Head of caudate nucleus (tissue), 42 donors: Measurements from ENCODE around the gene RTKN2.
A peak's percentile ranks its signal among the peaks of the same experiment; 100 is the strongest.
"Not testable (repeated sequence)": the region's sequence is repeated elsewhere in the genome, so short reads cannot be mapped to it uniquely, and the experiment has no call there.

Experiments used
- DNase-seq, 42 donors: peaks; one replicate each; pipeline versions ENCODE4 v3.0.0 to v3.0.0-alpha.2; 2020 to 2021; ENCODE audit warnings: mixed read lengths in 7 of 42
- intact Hi-C: fragments of 100-400 bp; cut with DNase I; formaldehyde crosslinking; loops from one replicate; pipeline ENCODE4 v1.15.0; 2022

Gene RTKN2

GRCh38 chr10:62264702-62265436 is 3.8 kb downstream of the RTKN2 start:
- DNase-seq, result peak in 1 of 42 donors; percentile 18
- intact Hi-C loops, result loop anchor here (10.0 kb wide), 1 partner anchor 140 kb away; no protein-coding TSS in a partner anchor

GRCh38 chr10:62264126-62264525 is 4.5 kb downstream of the RTKN2 start:
- intact Hi-C loops, result loop anchor here (10.0 kb wide), 1 partner anchor 141 kb away; no protein-coding TSS in a partner anchor
- no peak for DNase-seq

- no peak for DNase-seq
- intact Hi-C loops, result loop anchor here (10.0 kb wide), 1 partner anchor 143 kb away; no protein-coding TSS in a partner anchor
These were observed 7.0 kb downstream of the RTKN2 start for GRCh38 chr10:62261666-62262065.

- intact Hi-C loops, result loop anchor here (10.0 kb wide), 1 partner anchor 145 kb away; no protein-coding TSS in a partner anchor
- no peak for DNase-seq
These were observed 8.6 kb downstream of the RTKN2 start for GRCh38 chr10:62259998-62260397.

- intact Hi-C loops, result no loop called here
- DNase-seq, result no peak
These were observed 9.2 kb downstream of the RTKN2 start for GRCh38 chr10:62259456-62259855.

GRCh38 chr10:62258926-62259325 is 9.7 kb downstream of the RTKN2 start:
- intact Hi-C loops, result no loop called here
- DNase-seq, result no peak

GRCh38 chr10:62253704-62254103 is 14.9 kb downstream of the RTKN2 start:
- intact Hi-C loops, result no loop called here
- DNase-seq, result no peak

- intact Hi-C loops, result no loop called here
- DNase-seq, result no peak
These were observed 16.6 kb downstream of the RTKN2 start for GRCh38 chr10:62252051-62252450.

- intact Hi-C loops, result no loop called here
- no peak for DNase-seq
These were observed 17.9 kb downstream of the RTKN2 start for GRCh38 chr10:62250594-62251198.

GRCh38 chr10:62249957-62250356 is 18.7 kb downstream of the RTKN2 start:
- intact Hi-C loops, result loop anchor here (5.0 to 10.0 kb wide), 2 partner anchors 213 to 355 kb away; no protein-coding TSS in a partner anchor

GRCh38 chr10:62248465-62248864 is 20.2 kb downstream of the RTKN2 start:
- no peak for DNase-seq
- intact Hi-C loops, result loop anchor here (5.0 to 10.0 kb wide), 2 partner anchors 211 to 354 kb away; no protein-coding TSS in a partner anchor

More at GRCh38 chr10:62249957-62250356, 18.7 kb downstream of the RTKN2 start:
- no peak for DNase-seq

- intact Hi-C loops, result loop anchor here (5.0 to 10.0 kb wide), 2 partner anchors 208 to 350 kb away; no protein-coding TSS in a partner anchor
- DNase-seq, result peak in 33 of 42 donors; percentile 16 to 85 (median 61)
These were observed 23.7 kb downstream of the RTKN2 start for GRCh38 chr10:62244785-62245467.

- no peak for DNase-seq
- intact Hi-C loops, result loop anchor here (10.0 kb wide), 1 partner anchor 349 kb away; no protein-coding TSS in a partner anchor
These were observed 24.6 kb downstream of the RTKN2 start for GRCh38 chr10:62244088-62244487.

GRCh38 chr10:62243647-62243997 is 25.0 kb downstream of the RTKN2 start:
- intact Hi-C loops, result loop anchor here (10.0 kb wide), 1 partner anchor 349 kb away; no protein-coding TSS in a partner anchor
- no peak for DNase-seq

- peak in 1 of 42 donors; percentile 9 for DNase-seq
- intact Hi-C loops, result loop anchor here (10.0 kb wide), 1 partner anchor 348 kb away; no protein-coding TSS in a partner anchor
These were observed 25.5 kb downstream of the RTKN2 start for GRCh38 chr10:62242965-62243646.

- intact Hi-C loops, result loop anchor here (10.0 kb wide), 1 partner anchor 347 kb away; no protein-coding TSS in a partner anchor
- not testable (repeated sequence) for DNase-seq
These were observed 27.1 kb downstream of the RTKN2 start for GRCh38 chr10:62241521-62241920.

- no peak for DNase-seq
- intact Hi-C loops, result loop anchor here (10.0 kb wide), 1 partner anchor 345 kb away; no protein-coding TSS in a partner anchor
These were observed 28.6 kb downstream of the RTKN2 start for GRCh38 chr10:62239994-62240393.

- intact Hi-C loops, result no loop called here
- no peak for DNase-seq
These were observed 29.8 kb downstream of the RTKN2 start for GRCh38 chr10:62238880-62239279.

GRCh38 chr10:62237966-62238365 is 30.7 kb downstream of the RTKN2 start:
- DNase-seq, result no peak
- intact Hi-C loops, result no loop called here
